BLaER1 (cell line): ENCODE measurements around the gene OR10H1.
"Not testable (repeated sequence)": the region's sequence is repeated elsewhere in the genome, so short reads cannot be mapped to it uniquely, and the experiment has no call there.

Experiments
- H3K27ac ChIP-seq: shearing (Covaris generic); formaldehyde crosslinking; 2 replicates; pipeline ENCODE4 v1.8.1; 2022
- H3K27me3 ChIP-seq: shearing (Covaris generic); formaldehyde crosslinking; 2 replicates; pipeline ENCODE4 v1.8.1; 2022
- H3K36me3 ChIP-seq: shearing (Covaris generic); formaldehyde crosslinking; 2 replicates; pipeline ENCODE4 v1.8.1; 2022
- H3K4me1 ChIP-seq: shearing (Covaris generic); formaldehyde crosslinking; 2 replicates; pipeline ENCODE4 v1.8.1; 2022
- H3K4me2 ChIP-seq: shearing (Covaris generic); formaldehyde crosslinking; 2 replicates; pipeline ENCODE4 v1.8.1; 2022
- H3K4me3 ChIP-seq: shearing (Covaris generic); formaldehyde crosslinking; 2 replicates; pipeline ENCODE4 v1.8.1; 2022
- H3K9ac ChIP-seq: shearing (Covaris generic); formaldehyde crosslinking; 2 replicates; pipeline ENCODE4 v1.8.1; 2022
- H3K9me3 ChIP-seq: shearing (Covaris generic); formaldehyde crosslinking; 2 replicates; pipeline ENCODE4 v1.8.1; 2022
- H4K20me1 ChIP-seq: shearing (Covaris generic); formaldehyde crosslinking; 2 replicates; pipeline ENCODE4 v1.8.1; 2022
- Cebpa-rat ChIP-seq: shearing (Covaris generic); IDR thresholded peaks from 2 replicates; pipeline ENCODE4 v1.8.1; 2022

OR10H1 gene

GRCh38 chr19:15776264-15776663, 39.2 kb downstream of the OR10H1 start:
- no peak overlapping the region for H3K27ac ChIP-seq
- no peak overlapping the region for H3K4me2 ChIP-seq
- TF ChIP-seq Cebpa-rat: no peak
- no peaks in the 10 kb centered on the region for H4K20me1 ChIP-seq
- H3K36me3 ChIP-seq: no peaks in the 10 kb centered on the region
- H3K4me3 ChIP-seq: no peak overlapping the region
- no peak overlapping the region for H3K9ac ChIP-seq
- no peaks in the 10 kb centered on the region for H3K4me1 ChIP-seq
- no peaks in the 10 kb centered on the region for H3K9me3 ChIP-seq
- no peaks in the 10 kb centered on the region for H3K27me3 ChIP-seq

GRCh38 chr19:15775249-15775648, 40.2 kb downstream of the OR10H1 start:
- no peak overlapping the region for H3K27ac ChIP-seq
- no peaks in the 10 kb centered on the region for H3K9me3 ChIP-seq
- H3K27me3 ChIP-seq: no peaks in the 10 kb centered on the region
- no peaks in the 10 kb centered on the region for H4K20me1 ChIP-seq
- no peak overlapping the region for H3K4me2 ChIP-seq
- no peak overlapping the region for H3K9ac ChIP-seq
- H3K36me3 ChIP-seq: no peaks in the 10 kb centered on the region
- H3K4me1 ChIP-seq: no peaks in the 10 kb centered on the region
- no peak for TF ChIP-seq Cebpa-rat
- H3K4me3 ChIP-seq: no peak overlapping the region

- H3K27ac ChIP-seq, H3K4me2 ChIP-seq, H3K9me3 ChIP-seq, H3K36me3 ChIP-seq, H3K9ac ChIP-seq, H3K4me3 ChIP-seq, H3K27me3 ChIP-seq, H3K4me1 ChIP-seq, H4K20me1 ChIP-seq: not testable (repeated sequence)
Observed at GRCh38 chr19:15774159-15774558, 41.3 kb downstream of the OR10H1 start.

- Histone ChIP-seq H3K4me3 (no peak overlapping the region), H3K4me1 (no peaks in the 10 kb centered on the region), H3K27ac (no peak overlapping the region), H3K9me3 (no peaks in the 10 kb centered on the region), H3K4me2 (no peak overlapping the region), H4K20me1 (no peaks in the 10 kb centered on the region), H3K27me3 (no peaks in the 10 kb centered on the region), H3K36me3 (no peaks in the 10 kb centered on the region), H3K9ac (no peak overlapping the region)
- TF ChIP-seq Cebpa-rat: no peak
Observed at GRCh38 chr19:15769586-15769985, 45.9 kb downstream of the OR10H1 start.

GRCh38 chr19:15759962-15760565, 55.4 kb downstream of the OR10H1 start:
- Histone ChIP-seq H3K4me2 (no peak overlapping the region), H3K9me3 (no peaks in the 10 kb centered on the region), H3K9ac (no peak overlapping the region), H3K36me3 (no peaks in the 10 kb centered on the region), H4K20me1 (no peaks in the 10 kb centered on the region), H3K27me3 (no peaks in the 10 kb centered on the region), H3K4me1 (no peaks in the 10 kb centered on the region), H3K4me3 (no peak overlapping the region), H3K27ac (no peak overlapping the region)
- TF ChIP-seq Cebpa-rat: no peak

GRCh38 chr19:15758379-15758778, 57.1 kb downstream of the OR10H1 start:
- Histone ChIP-seq H3K27ac (no peak overlapping the region), H3K4me3 (no peak overlapping the region), H3K36me3 (no peaks in the 10 kb centered on the region), H3K9ac (no peak overlapping the region), H3K4me2 (no peak overlapping the region), H3K4me1 (no peaks in the 10 kb centered on the region), H3K9me3 (no peaks in the 10 kb centered on the region), H3K27me3 (no peaks in the 10 kb centered on the region), H4K20me1 (no peaks in the 10 kb centered on the region)
- TF ChIP-seq Cebpa-rat: no peak
